WERI-Rb-1 (cell line): Measurements from ENCODE around the gene LRRN4CL.
"Not testable (repeated sequence)": the region's sequence is repeated elsewhere in the genome, so short reads cannot be mapped to it uniquely, and the experiment has no call there.

ENCODE experiments used
- DNase-seq: peaks from one replicate; pipeline ENCODE4 v3.0.0-alpha.2; 2020
- H3K27ac ChIP-seq: fragments of 250-450 bp; sonication (Bioruptor Pico); 2 replicates; pipeline ENCODE4 v1.5.1; 2020; ENCODE audit warnings: mild to moderate bottlenecking, moderate library complexity
- H3K27me3 ChIP-seq: fragments of 250-450 bp; sonication (Bioruptor Pico); 2 replicates; pipeline ENCODE4 v1.5.1; 2021; ENCODE audit warnings: mild to moderate bottlenecking, low read depth, moderate library complexity; ENCODE audit not compliant: insufficient read depth, severe bottlenecking
- H3K36me3 ChIP-seq: fragments of 250-450 bp; sonication (Bioruptor Pico); 2 replicates; pipeline ENCODE4 v1.5.1; 2020; ENCODE audit warnings: mild to moderate bottlenecking, moderate library complexity
- H3K4me3 ChIP-seq: 2 replicates; pipeline ENCODE4 v1.5.1; 2011; ENCODE audit warnings: low read depth, mild to moderate bottlenecking, control low read depth, low read length
- H3K9me3 ChIP-seq: fragments of 250-450 bp; sonication (Bioruptor Pico); 2 replicates; pipeline ENCODE4 v1.5.1; 2021; ENCODE audit warnings: mild to moderate bottlenecking, moderate library complexity; ENCODE audit not compliant: severe bottlenecking
- CTCF ChIP-seq: IDR thresholded peaks from 2 replicates; pipeline ENCODE4 v1.5.1; 2011; ENCODE audit warnings: low read depth, mild to moderate bottlenecking, control low read depth, inconsistent platforms, low read length

Gene LRRN4CL

DNA sequence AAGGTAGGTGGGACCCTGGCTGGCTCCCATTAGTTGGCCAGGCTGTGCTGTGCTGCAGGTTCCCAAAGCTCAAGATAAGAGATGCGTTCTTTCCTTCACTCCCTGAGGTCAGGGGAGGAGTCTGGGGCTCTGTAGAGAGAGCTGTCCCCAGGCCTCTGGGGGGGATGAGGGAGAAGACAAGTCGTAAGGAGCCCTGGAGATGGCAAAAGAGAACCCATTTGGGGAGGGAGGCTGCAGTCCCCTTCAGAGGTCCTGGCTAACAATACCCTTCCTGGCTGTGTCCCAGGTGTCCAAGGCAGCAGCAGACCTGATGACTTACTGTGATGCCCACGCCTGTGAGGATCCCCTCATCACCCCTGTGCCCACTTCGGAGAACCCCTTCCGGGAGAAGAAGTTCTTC is 19.1 kb upstream of the LRRN4CL start:
- no peaks in the 10 kb centered on the region for H3K27me3 ChIP-seq
- DNase-seq = no peak
- H3K4me3 ChIP-seq = no peak overlapping the region
- no peak for TF ChIP-seq CTCF
- peak overlapping the region; percentile 87 for H3K27ac ChIP-seq
- H3K9me3 ChIP-seq = no peaks in the 10 kb centered on the region
- peaks cover 62% of the 10 kb centered on the region for H3K36me3 ChIP-seq

GRCh38 chr11:62707277-62707861 is 18.0 kb upstream of the LRRN4CL start, which contains the start of the genes BSCL2 and GNG3:
TSS of gene BSCL2 (minus strand) at chr11:62707424. CDS start at chr11:62707195, 229 bp downstream.
TSS of gene GNG3 (plus strand) at chr11:62707676. CDS start at chr11:62708296, 620 bp downstream.
- Histone ChIP-seq H3K4me3 (peak within 1 kb of the TSS; percentile 60), H3K36me3 (peaks cover 55% of the 10 kb centered on the region), H3K27ac (peak within 1 kb of the TSS; percentile 87), H3K9me3 (no peaks in the 10 kb centered on the region), H3K27me3 (no peaks in the 10 kb centered on the region)
- peak; percentile 65 for DNase-seq
- TF ChIP-seq CTCF = no peak

GRCh38 chr11:62706850-62707247 is 17.5 kb upstream of the LRRN4CL start:
- TF ChIP-seq CTCF = no peak
- Histone ChIP-seq H3K9me3 (no peaks in the 10 kb centered on the region), H3K36me3 (peaks cover 57% of the 10 kb centered on the region), H3K27me3 (no peaks in the 10 kb centered on the region), H3K27ac (peak overlapping the region; percentile 84), H3K4me3 (peak overlapping the region; percentile 60)
- no peak for DNase-seq

GRCh38 chr11:62705880-62706849 is 16.8 kb upstream of the LRRN4CL start:
- DNase-seq = peak; percentile 94

GRCh38 chr11:62705413-62705812 is 16.1 kb upstream of the LRRN4CL start:
- peak; percentile 54 for DNase-seq

More at GRCh38 chr11:62705880-62706849, 16.8 kb upstream of the LRRN4CL start:
- Histone ChIP-seq H3K27ac (peak overlapping the region; percentile 84), H3K4me3 (peak overlapping the region; percentile 60), H3K36me3 (peaks cover 54% of the 10 kb centered on the region), H3K9me3 (no peaks in the 10 kb centered on the region), H3K27me3 (no peaks in the 10 kb centered on the region)
- TF ChIP-seq CTCF = no peak

GRCh38 chr11:62703921-62704320 is 14.6 kb upstream of the LRRN4CL start:
- not testable (repeated sequence) for H3K27ac ChIP-seq, H3K9me3 ChIP-seq, DNase-seq, H3K4me3 ChIP-seq, H3K27me3 ChIP-seq
- H3K36me3 ChIP-seq = peaks cover 45% of the 10 kb centered on the region

More at GRCh38 chr11:62705413-62705812, 16.1 kb upstream of the LRRN4CL start:
- Histone ChIP-seq H3K27me3 (no peaks in the 10 kb centered on the region), H3K9me3 (no peaks in the 10 kb centered on the region), H3K27ac (peak overlapping the region; percentile 81), H3K36me3 (peaks cover 50% of the 10 kb centered on the region), H3K4me3 (peak overlapping the region; percentile 60)
- no peak for TF ChIP-seq CTCF
